Adrenal gland (tissue), 5 donors: ENCODE data around the gene PRKD3.

Experiments
- CTCF ChIP-seq, 6 experiments: fragments of 450-650 bp in 4 of 6; fragments of 200-600 bp in 2 of 6; sonication (generic) in 1 of 6; IDR thresholded peaks; 1 replicate in 5 of 6; 2 replicates in 1 of 6; pipeline versions ENCODE4 v1.5.1 to v1.8.0; 2016 to 2021; ENCODE audit warnings: antibody characterized with exemption in 6 of 6, mild to moderate bottlenecking in 2 of 6, moderate library complexity in 1 of 6
- POLR2A ChIP-seq, 2 donors: fragments of 450-650 bp; IDR thresholded peaks; one replicate each; pipeline ENCODE4 v1.6.1; 2017; ENCODE audit warnings: antibody characterized with exemption in 2 of 2, mild to moderate bottlenecking in 2 of 2, moderate library complexity in 1 of 2
- donor health status: DM: no; HTN: no; CAD: no.

DNA sequence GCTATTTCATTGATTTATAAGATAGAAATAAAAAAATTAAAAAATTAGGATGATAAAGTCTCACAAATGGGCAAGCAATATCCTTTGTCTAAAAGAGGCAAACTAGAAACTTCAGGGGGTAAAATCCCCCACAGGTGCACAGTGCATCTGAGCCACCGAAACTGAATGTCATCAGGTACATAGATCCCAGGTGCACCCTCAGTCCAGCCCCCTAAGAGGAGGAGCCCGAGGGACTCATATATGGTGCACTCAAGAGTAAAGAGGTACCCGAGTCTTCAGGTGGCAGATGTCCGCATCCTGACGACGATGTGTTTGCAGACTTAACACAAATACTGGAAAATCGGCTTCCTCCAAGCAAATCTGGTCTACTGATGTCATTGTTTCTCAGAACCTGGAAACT lies 31.1 kb upstream of the PRKD3 start:
- TF ChIP-seq POLR2A (IDR thresholded peaks at IDR 0.05) (no peak), CTCF (IDR thresholded peaks at IDR 0.05) (no peak)
